HG02798 (cell line): ENCODE measurements around the gene AR.

Experiments
- ATAC-seq: cut with Tn5 transposase; IDR thresholded peaks from one replicate; pipeline ENCODE4 v1.9.1; 2021; ENCODE audit warnings: mild to moderate bottlenecking; ENCODE audit not compliant: unreplicated experiment, poor library complexity

The AR gene

GRCh38 chrX:67721321-67721720, 177.5 kb downstream of the AR start:
- ATAC-seq, result no peak

GRCh38 chrX:67723580-67724351, 179.9 kb downstream of the AR start:
- ATAC-seq, result no peak

GRCh38 chrX:67724359-67725110, 180.7 kb downstream of the AR start:
- ATAC-seq, result no peak

- no peak for ATAC-seq
Observed at GRCh38 chrX:67725471-67725870, 181.7 kb downstream of the AR start.

- no peak for ATAC-seq
Observed at GRCh38 chrX:67726018-67726417, 182.2 kb downstream of the AR start.

- no peak for ATAC-seq
Observed at GRCh38 chrX:67727576-67727975, 183.8 kb downstream of the AR start.

- no peak for ATAC-seq
Observed at GRCh38 chrX:67730296-67730695, 186.5 kb downstream of the AR start.

GRCh38 chrX:67731061-67731460, 187.2 kb downstream of the AR start:
- no peak for ATAC-seq

- ATAC-seq, result no peak
Observed at GRCh38 chrX:67732864-67733263, 189.0 kb downstream of the AR start.

- no peak for ATAC-seq
Observed at GRCh38 chrX:67734111-67734753, 190.4 kb downstream of the AR start.

GRCh38 chrX:67749536-67749935, 205.7 kb downstream of the AR start:
- no peak for ATAC-seq

- ATAC-seq, result no peak
Observed at GRCh38 chrX:67750694-67751093, 206.9 kb downstream of the AR start.

GRCh38 chrX:67759018-67759417, 215.2 kb downstream of the AR start:
- no peak for ATAC-seq

- no peak for ATAC-seq
Observed at GRCh38 chrX:67777148-67777547, 233.3 kb downstream of the AR start.

GRCh38 chrX:67779099-67779498, 235.3 kb downstream of the AR start:
- ATAC-seq, result no peak
